Mesendoderm (in vitro differentiated cells): ENCODE measurements around the gene OR52B2. TPM values are rescaled to one million over a fixed set of nuclear protein-coding genes. Genes with fewer than 3 reads are reported as not detected.

Experiments
- DNase-seq: peaks from one replicate; pipeline ENCODE4 v3.0.0; 2013
- H2AK5ac ChIP-seq: 2 replicates; pipeline ENCODE4 v1.6.1; 2013; ENCODE audit warnings: low read length, inconsistent platforms
- H2BK120ac ChIP-seq: 2 replicates; pipeline ENCODE4 v1.6.1; 2013; ENCODE audit warnings: low read depth, mild to moderate bottlenecking, low read length, moderate library complexity, mixed read lengths
- H2BK15ac ChIP-seq: replicated peaks from 2 replicates; pipeline ENCODE4 v1.6.1; 2013; ENCODE audit warnings: low read depth, mild to moderate bottlenecking, moderate library complexity
- H2BK5ac ChIP-seq: 2 replicates; pipeline ENCODE4 v1.6.1; 2013; ENCODE audit warnings: low read length, inconsistent platforms
- H3K18ac ChIP-seq: 2 replicates; pipeline ENCODE4 v1.6.1; 2013; ENCODE audit warnings: mild to moderate bottlenecking, low read length, mixed read lengths
- H3K23ac ChIP-seq: one replicate; pipeline ENCODE4 v1.6.1; 2013; ENCODE audit warnings: low read length
- H3K27ac ChIP-seq: 2 replicates; pipeline ENCODE4 v1.5.1; 2013; ENCODE audit warnings: low read depth, mild to moderate bottlenecking, inconsistent platforms, low read length, moderate library complexity
- H3K27me3 ChIP-seq: 2 replicates; pipeline ENCODE4 v1.6.1; 2013; ENCODE audit warnings: low read length, control low read depth, mild to moderate bottlenecking, inconsistent platforms; ENCODE audit not compliant: insufficient read depth, poor library complexity
- H3K36me3 ChIP-seq: 2 replicates; pipeline ENCODE4 v1.6.1; 2013; ENCODE audit warnings: low read length, inconsistent platforms; ENCODE audit not compliant: control insufficient read depth, insufficient read depth
- H3K4ac ChIP-seq: one replicate; pipeline ENCODE4 v1.6.1; 2013; ENCODE audit warnings: low read depth, mild to moderate bottlenecking, low read length, moderate library complexity
- H3K4me1 ChIP-seq: 2 replicates; pipeline ENCODE4 v1.6.1; 2013; ENCODE audit warnings: low read depth, low read length, inconsistent platforms; ENCODE audit not compliant: control insufficient read depth
- H3K4me2 ChIP-seq: 2 replicates; pipeline ENCODE4 v1.6.1; 2013; ENCODE audit warnings: low read length
- H3K4me3 ChIP-seq: 2 replicates; pipeline ENCODE4 v1.5.1; 2013; ENCODE audit warnings: mild to moderate bottlenecking, low read length
- H3K56ac ChIP-seq: one replicate; pipeline ENCODE4 v1.6.1; 2013; ENCODE audit warnings: low read length
- H3K79me1 ChIP-seq: 2 replicates; pipeline ENCODE4 v1.6.1; 2013; ENCODE audit warnings: low read length, inconsistent platforms
- H3K79me2 ChIP-seq: 2 replicates; pipeline ENCODE4 v1.6.1; 2013; ENCODE audit warnings: mild to moderate bottlenecking, low read length; ENCODE audit not compliant: control insufficient read depth, insufficient read depth
- H3K9ac ChIP-seq: 2 replicates; pipeline ENCODE4 v1.6.1; 2013; ENCODE audit warnings: low read length, inconsistent platforms
- H4K5ac ChIP-seq: one replicate; pipeline ENCODE4 v1.6.1; 2013; ENCODE audit warnings: low read length
- H4K8ac ChIP-seq: one replicate; pipeline ENCODE4 v1.6.1; 2013; ENCODE audit warnings: low read depth, mild to moderate bottlenecking, control low read depth, low read length, moderate library complexity
- WGBS: extraction: QIAGEN DNeasy Blood & Tissue Kit; methylation state at CpG from one replicate; pipeline ENCODE4 v1.1.7; 2013; ENCODE audit warnings: low lambda C conversion rate, missing lambda C conversion rate; ENCODE audit not compliant: insufficient coverage; ENCODE audit errors: extremely low coverage; 5-methylcytosine and 5-hydroxymethylcytosine counted together
- polyA plus RNA-seq, 2 experiments: library from polyadenylated mRNA; stranded (reverse); fragments of 200-250 nt; gene quantifications; one replicate each; pipeline ENCODE4 v1.2.3, GENCODE V29; 2013

OR52B2 gene
- not detected for polyA plus RNA-seq (2013, experiment 1 of 2)
- not detected for polyA plus RNA-seq (2013, experiment 2 of 2)

DNA sequence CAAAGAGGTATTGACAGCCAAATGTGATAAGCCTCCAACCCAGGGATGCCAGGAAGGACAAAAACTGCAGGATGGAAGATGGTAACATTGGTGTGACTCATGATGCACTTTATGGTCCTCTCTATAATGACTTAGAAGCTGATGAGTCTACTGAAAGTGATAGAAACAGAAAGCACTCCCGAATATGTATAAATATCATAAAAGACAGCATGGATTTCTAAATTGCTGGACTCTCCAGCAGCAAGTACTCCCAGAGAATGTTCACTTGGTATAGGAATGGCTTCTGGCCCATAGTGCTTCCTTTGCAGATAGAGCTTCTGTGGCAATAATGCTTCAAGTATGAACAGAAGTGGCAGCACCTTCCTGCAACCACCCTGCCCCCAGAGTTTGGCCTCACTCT lies at the start of gene OR52B2:
Gene OR52B2 (minus strand): TSS at position 101 of the 400 bp plus-strand sequence. CDS start 0 bp downstream, at position 101.
- Histone ChIP-seq H3K4me2 (no peak within 1 kb of the TSS), H3K4me3 (no peak within 1 kb of the TSS), H2BK5ac (no peak within 1 kb of the TSS), H3K56ac (no peak within 1 kb of the TSS), H4K8ac (no peak within 1 kb of the TSS), H2AK5ac (no peak within 1 kb of the TSS), H3K27me3 (no peaks in the 10 kb centered on the region), H3K9ac (no peak within 1 kb of the TSS), H4K5ac (no peak within 1 kb of the TSS), H3K4me1 (no peaks in the 10 kb centered on the region), H3K4ac (no peak within 1 kb of the TSS), H3K27ac (no peak within 1 kb of the TSS), H3K18ac (no peak within 1 kb of the TSS), H3K23ac (no peak within 1 kb of the TSS), H2BK15ac (no peak within 1 kb of the TSS), H3K79me1 (no peaks in the 10 kb centered on the region), H2BK120ac (no peak within 1 kb of the TSS), H3K79me2 (no peaks in the 10 kb centered on the region), H3K36me3 (no peaks in the 10 kb centered on the region)
- WGBS: no CpG with 5 or more reads among the region's 1 CpG
- DNase-seq: no peak

DNA sequence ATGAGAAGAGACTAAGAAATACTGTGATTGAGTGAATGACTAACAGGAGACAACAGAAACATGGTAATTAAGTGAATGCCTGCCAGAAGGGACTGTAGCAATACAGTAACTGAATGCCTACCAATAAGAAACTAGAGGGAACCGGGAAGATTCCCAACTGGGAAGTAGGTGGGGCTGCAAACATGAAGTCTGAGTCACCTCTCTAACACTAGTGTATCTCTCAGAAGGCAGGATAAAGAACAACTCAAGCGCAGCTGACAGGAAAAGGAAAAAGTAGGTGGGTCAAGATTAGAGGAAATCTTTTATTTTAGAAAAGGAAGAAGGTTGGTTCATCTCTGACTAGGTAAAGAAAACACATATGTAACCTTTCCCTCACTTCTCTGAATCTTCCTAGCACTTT lies 49.2 kb upstream of the OR52B2 start:
- Histone ChIP-seq H3K23ac (no peak overlapping the region), H2BK5ac (no peak overlapping the region), H3K4ac (no peak overlapping the region), H3K27me3 (no peaks in the 10 kb centered on the region), H2BK15ac (no peak overlapping the region), H3K27ac (no peak overlapping the region), H3K79me2 (no peaks in the 10 kb centered on the region), H3K4me3 (no peak overlapping the region), H4K5ac (no peak overlapping the region), H3K4me2 (no peak overlapping the region), H4K8ac (no peak overlapping the region), H3K79me1 (peaks cover 1% of the 10 kb centered on the region), H3K4me1 (peaks cover 16% of the 10 kb centered on the region), H2BK120ac (no peak overlapping the region), H2AK5ac (no peak overlapping the region), H3K36me3 (no peaks in the 10 kb centered on the region), H3K56ac (peak overlapping the region; percentile 78), H3K18ac (no peak overlapping the region), H3K9ac (no peak overlapping the region)
- peak; percentile 82 for DNase-seq
- no CpG with 5 or more reads among the region's 2 CpGs for WGBS

DNA sequence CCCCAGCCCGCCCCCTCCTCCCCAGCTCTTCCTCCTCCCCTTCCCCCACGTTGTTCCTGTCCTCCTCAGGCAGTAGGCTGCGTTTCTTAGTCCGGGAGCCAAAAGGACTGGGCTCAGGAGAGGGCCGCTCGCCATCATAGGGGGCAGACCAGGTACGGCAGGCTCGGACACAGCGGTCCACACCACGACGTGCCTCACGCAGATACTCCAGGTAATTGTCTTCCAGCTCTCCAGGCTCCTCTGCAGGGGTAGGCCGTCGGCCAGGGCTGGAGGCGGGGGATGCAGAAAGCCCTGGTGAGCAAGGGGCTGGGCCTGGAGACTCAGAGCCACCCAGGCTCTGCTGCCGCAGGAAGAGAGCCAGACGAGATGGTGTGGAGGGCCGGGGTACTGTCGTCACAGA lies 47.6 kb upstream of the OR52B2 start:
- no peaks in the 10 kb centered on the region for H3K36me3 ChIP-seq
- no CpG with 5 or more reads among the region's 19 CpGs for WGBS
- H2BK5ac ChIP-seq: no peak overlapping the region
- H2AK5ac ChIP-seq: no peak overlapping the region
- no peak overlapping the region for H4K8ac ChIP-seq
- peak overlapping the region; percentile 15 for H3K18ac ChIP-seq
- H2BK120ac ChIP-seq: no peak overlapping the region
- H3K27me3 ChIP-seq: no peaks in the 10 kb centered on the region
- no peak overlapping the region for H3K9ac ChIP-seq
- H3K56ac ChIP-seq: peak overlapping the region; percentile 65
- no peak overlapping the region for H3K4ac ChIP-seq
- peaks cover 16% of the 10 kb centered on the region for H3K4me1 ChIP-seq
- no peaks in the 10 kb centered on the region for H3K79me2 ChIP-seq
- no peak overlapping the region for H3K27ac ChIP-seq
- H3K79me1 ChIP-seq: no peaks in the 10 kb centered on the region
- H3K4me3 ChIP-seq: no peak overlapping the region
- no peak overlapping the region for H3K23ac ChIP-seq
- no peak overlapping the region for H3K4me2 ChIP-seq
- H4K5ac ChIP-seq: no peak overlapping the region
- no peak overlapping the region for H2BK15ac ChIP-seq
- DNase-seq: no peak

DNA sequence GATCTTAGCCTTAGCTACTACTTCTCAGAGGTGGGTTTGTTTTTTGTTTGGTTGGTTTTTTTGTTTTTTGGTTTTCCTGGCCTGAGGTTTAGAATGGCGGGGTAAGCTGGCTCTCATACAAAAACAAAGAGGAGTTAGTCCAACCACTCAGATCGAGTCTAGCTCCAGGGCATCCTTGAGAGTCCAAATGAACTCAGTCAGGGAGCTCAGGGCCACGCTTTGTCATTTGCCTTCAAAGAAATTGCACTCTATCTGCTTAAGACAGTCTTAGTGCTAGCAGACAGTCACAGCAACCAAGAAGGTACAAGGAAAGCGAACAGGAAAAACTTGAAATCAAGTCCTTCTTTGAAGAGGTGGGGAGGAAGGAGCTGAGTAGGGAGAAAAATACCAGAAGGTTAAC lies 46.4 kb upstream of the OR52B2 start:
- Histone ChIP-seq H2BK15ac (no peak overlapping the region), H3K79me2 (no peaks in the 10 kb centered on the region), H2AK5ac (no peak overlapping the region), H3K18ac (no peak overlapping the region), H4K5ac (no peak overlapping the region), H3K27ac (no peak overlapping the region), H3K23ac (no peak overlapping the region), H4K8ac (no peak overlapping the region), H3K36me3 (no peaks in the 10 kb centered on the region), H3K56ac (peak overlapping the region; percentile 11), H2BK5ac (no peak overlapping the region), H2BK120ac (no peak overlapping the region), H3K9ac (no peak overlapping the region), H3K4me2 (no peak overlapping the region), H3K4ac (no peak overlapping the region), H3K79me1 (no peaks in the 10 kb centered on the region), H3K27me3 (no peaks in the 10 kb centered on the region), H3K4me3 (no peak overlapping the region), H3K4me1 (peaks cover 16% of the 10 kb centered on the region)
- DNase-seq: no peak
- WGBS: no CpG with 5 or more reads among the region's 4 CpGs

DNA sequence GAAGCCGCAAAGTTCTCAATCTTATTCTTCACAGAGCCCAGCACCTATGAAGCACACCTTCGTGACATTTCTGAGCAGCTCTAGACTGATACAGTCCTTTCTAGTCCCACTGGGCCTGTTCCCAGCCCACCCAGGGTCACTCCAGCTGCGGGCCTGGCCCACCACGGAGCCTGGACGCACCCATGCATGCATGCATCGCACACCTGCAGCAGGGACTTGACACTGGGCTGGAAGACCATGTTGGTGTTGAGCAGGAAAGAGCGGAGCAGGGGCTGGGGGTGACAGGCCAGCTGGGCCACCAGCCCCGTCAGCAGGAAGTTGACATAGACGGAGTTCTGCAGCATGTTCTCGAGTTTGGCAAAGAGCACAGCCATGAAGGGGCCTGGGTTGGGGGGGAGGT lies 44.4 kb upstream of the OR52B2 start:
- H2BK5ac ChIP-seq: no peak overlapping the region
- peaks cover 10% of the 10 kb centered on the region for H3K4me1 ChIP-seq
- no peak for DNase-seq
- no peak overlapping the region for H2BK120ac ChIP-seq
- H3K9ac ChIP-seq: no peak overlapping the region
- H3K36me3 ChIP-seq: no peaks in the 10 kb centered on the region
- no peaks in the 10 kb centered on the region for H3K79me1 ChIP-seq
- H3K27me3 ChIP-seq: no peaks in the 10 kb centered on the region
- no peak overlapping the region for H4K5ac ChIP-seq
- H3K4me2 ChIP-seq: no peak overlapping the region
- H4K8ac ChIP-seq: no peak overlapping the region
- H2AK5ac ChIP-seq: no peak overlapping the region
- no CpG with 5 or more reads among the region's 10 CpGs for WGBS
- H3K18ac ChIP-seq: no peak overlapping the region
- no peak overlapping the region for H3K23ac ChIP-seq
- no peak overlapping the region for H3K4ac ChIP-seq
- H3K27ac ChIP-seq: no peak overlapping the region
- no peak overlapping the region for H2BK15ac ChIP-seq
- no peak overlapping the region for H3K56ac ChIP-seq
- no peak overlapping the region for H3K4me3 ChIP-seq
- H3K79me2 ChIP-seq: no peaks in the 10 kb centered on the region

DNA sequence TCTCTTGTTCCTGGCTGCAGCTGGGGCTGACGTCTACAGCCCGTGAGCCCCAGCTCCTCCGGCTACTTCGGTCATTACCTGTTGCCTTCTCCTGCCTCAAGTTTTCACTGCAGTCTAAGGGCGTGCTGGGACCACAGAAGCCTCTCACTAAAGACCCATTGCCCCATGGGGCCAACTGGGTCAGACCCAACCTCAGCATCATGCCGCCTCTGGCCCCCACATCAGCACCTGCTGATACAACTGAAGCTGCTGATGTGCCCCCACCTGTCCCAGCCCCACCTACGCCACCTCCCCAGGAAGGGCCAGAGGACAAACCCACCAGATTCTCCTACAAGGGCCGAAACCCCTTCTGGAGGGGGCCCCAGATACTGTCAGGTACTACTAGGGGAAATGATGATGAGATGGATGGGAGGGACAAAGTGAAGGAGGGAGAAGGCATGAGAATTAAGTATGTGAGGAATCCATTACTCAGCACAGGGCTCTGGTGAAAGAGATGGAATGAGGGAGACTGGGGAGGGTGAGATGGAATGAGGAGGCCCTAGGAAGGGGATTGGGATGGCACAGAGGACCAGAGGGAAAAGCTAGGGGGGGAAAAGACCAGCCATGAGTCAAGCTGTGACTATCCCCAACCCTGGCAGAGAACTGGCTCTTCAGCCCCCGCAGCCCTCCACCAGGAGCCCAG lies 40.3 kb upstream of the OR52B2 start:
- Histone ChIP-seq H3K4me3 (no peak overlapping the region), H3K27me3 (no peaks in the 10 kb centered on the region), H3K4ac (no peak overlapping the region), H3K27ac (no peak overlapping the region), H4K5ac (no peak overlapping the region), H3K4me1 (no peaks in the 10 kb centered on the region), H2BK120ac (no peak overlapping the region), H2BK5ac (no peak overlapping the region), H3K9ac (no peak overlapping the region), H3K36me3 (no peaks in the 10 kb centered on the region), H3K56ac (no peak overlapping the region), H3K79me1 (no peaks in the 10 kb centered on the region), H3K79me2 (no peaks in the 10 kb centered on the region), H3K23ac (no peak overlapping the region), H2BK15ac (no peak overlapping the region), H3K4me2 (no peak overlapping the region), H3K18ac (no peak overlapping the region), H4K8ac (no peak overlapping the region), H2AK5ac (no peak overlapping the region)
- peak; percentile 39 for DNase-seq
- WGBS: no CpG with 5 or more reads among the region's 9 CpGs
